SK-N-SH (cell line): ENCODE measurements around the gene GABRB3. TPM values are rescaled to one million over a fixed set of nuclear protein-coding genes. Genes with fewer than 3 reads are reported as not detected.

Source experiments
- CTCF ChIA-PET: fragments of 300-600, 350-600 bp; formaldehyde crosslinking; extraction: SDS; loops from one replicate; lab custom pipeline; 2021; lab: Yijun Ruan, JAX
- POLR2A ChIA-PET: fragments of 350-600 bp; sonication (Branson Sonifier 250); formaldehyde crosslinking; extraction: SDS; loops from one replicate; lab custom pipeline; 2020; ENCODE audit warnings: antibody characterized with exemption, inconsistent platforms; lab: Yijun Ruan, JAX
- DNase-seq: peaks from one replicate; pipeline ENCODE4 v3.0.0; 2012
- H2AFZ ChIP-seq: fragments of 200-600 bp; sonication (generic); 2 replicates; pipeline ENCODE4 v1.8.1; 2016; ENCODE audit warnings: antibody characterized with exemption, mild to moderate bottlenecking, low read depth
- H3F3A ChIP-seq: fragments of 200-600 bp; sonication (generic); replicated peaks from 2 replicates; pipeline ENCODE3; 2016; ENCODE audit warnings: antibody characterized with exemption, mild to moderate bottlenecking; ENCODE audit not compliant: insufficient read depth
- H3K27ac ChIP-seq, 2 experiments: fragments of 200-500 bp in 1 of 2; fragments of 200-600 bp in 1 of 2; sonication (Bioruptor generic) in 1 of 2; sonication (generic), shearing (Covaris generic) in 1 of 2; 2 replicates each; pipeline versions ENCODE4 v1.5.1 to v1.6.1; 2014 to 2016; ENCODE audit warnings: low read depth in 2 of 2, inconsistent platforms in 1 of 2, low read length in 1 of 2, mild to moderate bottlenecking in 1 of 2, mixed read lengths in 1 of 2
- H3K27me3 ChIP-seq: fragments of 200-600 bp; sonication (generic), shearing (Covaris generic); 2 replicates; pipeline ENCODE4 v1.6.1; 2016; ENCODE audit warnings: mixed run types; ENCODE audit not compliant: insufficient read depth
- H3K36me3 ChIP-seq, 2 experiments: fragments of 200-500 bp in 1 of 2; fragments of 200-600 bp in 1 of 2; sonication (Bioruptor generic) in 1 of 2; sonication (generic) in 1 of 2; replicated peaks in 1 of 2; 2 replicates each; pipeline versions ENCODE3 to v1.5.1; 2014 to 2016; ENCODE audit warnings: low read length in 1 of 2, mild to moderate bottlenecking in 1 of 2; ENCODE audit not compliant: insufficient read depth in 2 of 2, control insufficient read depth in 1 of 2
- H3K4me1 ChIP-seq, 2 experiments: fragments of 200-500 bp in 1 of 2; fragments of 200-600 bp in 1 of 2; sonication (Bioruptor generic) in 1 of 2; sonication (generic), shearing (Covaris generic) in 1 of 2; 2 replicates each; pipeline versions ENCODE4 v1.5.1 to v1.6.1; 2014 to 2016; ENCODE audit warnings: low read depth in 1 of 2, low read length in 1 of 2, mixed run types in 1 of 2; ENCODE audit not compliant: insufficient read depth in 2 of 2, control insufficient read depth in 1 of 2
- H3K4me2 ChIP-seq: fragments of 200-600 bp; sonication (generic), shearing (Covaris generic); 2 replicates; pipeline ENCODE4 v1.6.1; 2017; ENCODE audit warnings: mixed run types
- H3K4me3 ChIP-seq, 2 experiments: fragments of 200-500 bp in 1 of 2; fragments of 200-600 bp in 1 of 2; sonication (Bioruptor generic) in 1 of 2; sonication (generic), shearing (Covaris generic) in 1 of 2; 2 replicates each; pipeline versions ENCODE4 v1.5.1 to v1.8.1; 2014 to 2016; ENCODE audit warnings: low read depth in 2 of 2, inconsistent platforms in 1 of 2, low read length in 1 of 2, mild to moderate bottlenecking in 1 of 2, mixed read lengths in 1 of 2, moderate library complexity in 1 of 2
- H3K79me2 ChIP-seq: fragments of 200-600 bp; sonication (generic); 2 replicates; pipeline ENCODE4 v1.8.1; 2017; ENCODE audit warnings: mild to moderate bottlenecking; ENCODE audit not compliant: insufficient read depth
- H3K9ac ChIP-seq: fragments of 200-600 bp; sonication (generic); 2 replicates; pipeline ENCODE4 v1.6.1; 2017; ENCODE audit warnings: mixed run types
- H3K9me2 ChIP-seq: fragments of 200-600 bp; sonication (generic); 2 replicates; pipeline ENCODE4 v1.6.1; 2017; ENCODE audit warnings: mixed run types
- H3K9me3 ChIP-seq: fragments of 200-600 bp; sonication (generic); 2 replicates; pipeline ENCODE4 v1.6.1; 2017; ENCODE audit warnings: mixed run types, mild to moderate bottlenecking, moderate library complexity
- H4K20me1 ChIP-seq: fragments of 200-600 bp; sonication (generic); 2 replicates; pipeline ENCODE4 v1.6.1; 2017; ENCODE audit warnings: mild to moderate bottlenecking, mixed run types; ENCODE audit not compliant: insufficient read depth
- FOSL2 ChIP-seq: IDR thresholded peaks from 2 replicates; pipeline ENCODE4 v1.4.0; 2012; ENCODE audit warnings: low read depth, mild to moderate bottlenecking, moderate library complexity, borderline replicate concordance
- GATA2 ChIP-seq: sonication (generic); formaldehyde crosslinking; IDR thresholded peaks from 2 replicates; pipeline ENCODE4 v1.5.0; 2020; ENCODE audit warnings: mild to moderate bottlenecking, missing genetic modification reagents
- JUND ChIP-seq: IDR thresholded peaks from 2 replicates; pipeline ENCODE4 v1.4.0; 2012
- NFIC ChIP-seq: IDR thresholded peaks from 2 replicates; pipeline ENCODE4 v1.4.0; 2012; ENCODE audit warnings: borderline replicate concordance
- RCOR1 ChIP-seq: fragments of 150-350 bp; IDR thresholded peaks from 2 replicates; pipeline ENCODE4 v1.6.1; 2017; ENCODE audit warnings: antibody characterized with exemption, low read length
- REST ChIP-seq: IDR thresholded peaks from 2 replicates; pipeline ENCODE4 v1.6.1; 2012; ENCODE audit warnings: mild to moderate bottlenecking, low read depth, low read length, moderate library complexity
- SIN3A ChIP-seq: IDR thresholded peaks from 2 replicates; pipeline ENCODE4 v1.6.1; 2012; ENCODE audit warnings: low read depth, mild to moderate bottlenecking, low read length, moderate library complexity, borderline replicate concordance
- TAF1 ChIP-seq: IDR thresholded peaks from 2 replicates; pipeline ENCODE4 v1.6.1; 2012; ENCODE audit warnings: low read depth, mild to moderate bottlenecking, low read length, moderate library complexity, borderline replicate concordance
- TEAD4 ChIP-seq: IDR thresholded peaks from 2 replicates; pipeline ENCODE4 v1.4.0; 2012; ENCODE audit warnings: mild to moderate bottlenecking, borderline replicate concordance; ENCODE audit not compliant: insufficient read depth
- USF2 ChIP-seq: fragments of 150-350 bp; IDR thresholded peaks from 2 replicates; pipeline ENCODE4 v1.6.1; 2017; ENCODE audit warnings: antibody characterized with exemption, low read length, low read depth, borderline replicate concordance
- YY1 ChIP-seq: IDR thresholded peaks from 2 replicates; pipeline ENCODE4 v1.4.0; 2012; ENCODE audit warnings: low read depth, mild to moderate bottlenecking
- ZBTB33 ChIP-seq: IDR thresholded peaks from 2 replicates; pipeline ENCODE4 v1.4.0; 2012; ENCODE audit warnings: low read depth, borderline replicate concordance
- WGBS: methylation state at CpG from one replicate; pipeline ENCODE4 v1.1.6; 2017; ENCODE audit warnings: low lambda C conversion rate; 5-methylcytosine and 5-hydroxymethylcytosine counted together
- polyA plus RNA-seq, 3 experiments: library from polyadenylated mRNA; depleted of rRNA; stranded (reverse); fragments of >200 nt; gene quantifications; 2 replicates each; pipeline ENCODE4 v1.2.3, GENCODE V29; 2012
- TF ChIP-seq, protein P1 (sequence below): fragments of 150-350 bp; IDR thresholded peaks from 2 replicates; pipeline ENCODE4 v1.6.1; 2016; ENCODE audit warnings: mild to moderate bottlenecking, low read depth, low read length

Gene GABRB3
- polyA plus RNA-seq, 1 of the 3 experiments (the other 2 are of a cell fraction): 0.10 TPM

DNA sequence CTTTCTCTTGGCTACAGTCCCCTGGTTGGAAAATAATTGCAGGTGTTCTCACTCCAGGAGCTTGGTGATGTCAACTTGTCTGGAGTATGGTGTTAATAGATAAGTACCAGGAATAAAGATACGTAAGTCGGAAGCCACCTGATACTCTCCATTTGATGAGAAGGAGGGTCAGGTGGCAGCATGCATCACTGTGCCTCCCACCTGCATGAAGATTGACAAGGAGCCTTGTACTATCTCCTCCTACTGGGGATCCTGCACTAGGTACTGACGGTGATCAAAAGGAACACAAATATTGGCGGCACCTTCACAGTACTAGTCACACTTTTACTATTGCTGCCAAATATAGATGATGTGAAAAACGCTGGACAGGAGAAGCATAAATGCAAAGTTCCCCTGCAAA is 32.6 kb upstream of the GABRB3 start:
- H3F3A ChIP-seq: no peaks in the 10 kb centered on the region
- TF ChIP-seq RCOR1 (no peak), SIN3A (no peak), YY1 (no peak), REST (no peak), TAF1 (no peak), GATA2 (CRISPR knock-in tag) (no peak), FOSL2 (no peak), NFIC (no peak), TEAD4 (no peak), ZBTB33 (no peak), JUND (no peak), USF2 (no peak)
- TF ChIP-seq, protein P1, sequence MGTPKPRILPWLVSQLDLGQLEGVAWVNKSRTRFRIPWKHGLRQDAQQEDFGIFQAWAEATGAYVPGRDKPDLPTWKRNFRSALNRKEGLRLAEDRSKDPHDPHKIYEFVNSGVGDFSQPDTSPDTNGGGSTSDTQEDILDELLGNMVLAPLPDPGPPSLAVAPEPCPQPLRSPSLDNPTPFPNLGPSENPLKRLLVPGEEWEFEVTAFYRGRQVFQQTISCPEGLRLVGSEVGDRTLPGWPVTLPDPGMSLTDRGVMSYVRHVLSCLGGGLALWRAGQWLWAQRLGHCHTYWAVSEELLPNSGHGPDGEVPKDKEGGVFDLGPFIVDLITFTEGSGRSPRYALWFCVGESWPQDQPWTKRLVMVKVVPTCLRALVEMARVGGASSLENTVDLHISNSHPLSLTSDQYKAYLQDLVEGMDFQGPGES: no peak
- no peak for DNase-seq
- H3K9me3 ChIP-seq: no peaks in the 10 kb centered on the region; the same call in 1 of the 2 replicates
- CTCF ChIA-PET: interaction anchor here (0.9 kb wide), 1 partner anchor 21 kb away, joined by 3 read pairs; no protein-coding TSS in a partner anchor
- H3K27me3 ChIP-seq: no peaks in the 10 kb centered on the region
- H4K20me1 ChIP-seq: no peaks in the 10 kb centered on the region
- no peak overlapping the region for H3K4me2 ChIP-seq
- no peaks in the 10 kb centered on the region for H3K79me2 ChIP-seq
- no peak overlapping the region for H2AFZ ChIP-seq
- no peak overlapping the region for H3K4me3 ChIP-seq
- no peaks in the 10 kb centered on the region for H3K36me3 ChIP-seq
- WGBS: 55% methylated on average over 5 of the region's 5 CpGs
- POLR2A ChIA-PET: no interaction called here
- H3K27ac ChIP-seq: no peak overlapping the region
- no peaks in the 10 kb centered on the region for H3K9me2 ChIP-seq
- no peaks in the 10 kb centered on the region; a peak in 1 of 4 replicates for H3K4me1 ChIP-seq
- H3K9ac ChIP-seq: no peak overlapping the region
